HG03103 (cell line): ENCODE measurements around the gene LDLRAD2.
A peak's percentile ranks its signal among the peaks of the same experiment; 100 is the strongest.

Source experiments
- ATAC-seq: cut with Tn5 transposase; IDR thresholded peaks from one replicate; pipeline ENCODE4 v1.9.1; 2021; ENCODE audit warnings: low read depth; ENCODE audit not compliant: unreplicated experiment

The LDLRAD2 gene

GRCh38 chr1:21857840-21858670, 46.0 kb downstream of the LDLRAD2 start:
- no peak for ATAC-seq

- ATAC-seq: no peak
Observed at GRCh38 chr1:21859669-21860179, 47.7 kb downstream of the LDLRAD2 start.

DNA sequence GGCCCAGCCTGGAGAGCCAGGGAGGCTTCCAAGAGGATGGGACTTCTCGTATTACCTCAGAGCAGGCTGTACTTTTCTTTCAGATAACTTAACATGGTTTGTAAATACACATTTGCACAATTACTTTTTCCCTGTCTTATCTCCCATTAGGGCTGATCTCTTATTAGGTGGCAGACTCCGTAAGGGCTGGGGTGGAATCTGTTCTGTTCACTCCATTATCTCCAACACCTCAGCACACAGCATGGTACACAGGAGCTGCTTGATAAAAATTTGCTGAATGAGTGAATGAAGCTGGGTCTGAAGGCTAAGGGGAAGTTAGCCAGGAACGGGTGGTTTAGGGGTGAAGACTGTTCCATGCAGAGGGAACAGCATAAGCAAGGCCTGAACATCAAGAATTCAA, 48.9 kb downstream of the LDLRAD2 start:
- ATAC-seq: no peak

DNA sequence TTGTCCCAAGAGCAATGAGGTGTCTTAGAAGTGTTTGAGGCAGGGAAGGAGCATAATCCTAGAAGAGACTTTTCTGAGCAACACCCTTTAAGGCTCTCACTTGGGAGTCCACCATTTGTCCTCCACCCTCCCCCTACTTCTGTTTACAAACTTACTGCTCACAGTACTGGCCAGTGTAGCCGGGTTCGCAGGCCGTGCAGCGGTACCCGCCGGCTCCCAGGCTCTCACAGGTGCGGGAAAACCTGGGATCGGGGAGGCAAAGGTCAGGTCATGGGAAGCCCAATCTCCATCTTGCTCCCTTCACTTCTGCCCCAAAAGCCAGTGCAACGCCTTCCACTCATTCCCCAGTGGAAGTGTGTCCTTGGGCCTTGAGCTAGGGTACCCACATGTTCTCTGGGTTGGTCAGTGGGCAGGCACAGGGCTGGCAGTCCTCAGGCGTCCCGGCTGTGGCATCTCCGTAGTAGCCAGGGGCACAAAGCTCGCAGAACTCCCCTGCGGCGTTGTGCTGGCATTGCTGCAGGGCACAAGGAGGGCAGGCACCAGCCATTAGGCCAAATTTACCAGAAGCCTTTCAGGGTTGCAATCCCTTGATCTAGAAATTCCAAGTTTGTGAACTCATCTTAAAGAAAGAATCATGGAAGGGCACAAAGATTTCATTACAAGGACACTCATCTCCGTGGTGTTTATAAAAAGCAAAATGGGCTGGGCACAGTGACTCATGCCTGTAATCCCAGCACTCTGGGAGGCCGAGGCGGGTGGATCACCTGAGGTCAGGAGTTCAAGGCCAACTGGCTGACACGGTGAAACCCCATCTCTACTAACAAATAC, 49.8 kb downstream of the LDLRAD2 start:
- ATAC-seq: no peak

- ATAC-seq: no peak
Observed at GRCh38 chr1:21863981-21864380, 51.9 kb downstream of the LDLRAD2 start.

DNA sequence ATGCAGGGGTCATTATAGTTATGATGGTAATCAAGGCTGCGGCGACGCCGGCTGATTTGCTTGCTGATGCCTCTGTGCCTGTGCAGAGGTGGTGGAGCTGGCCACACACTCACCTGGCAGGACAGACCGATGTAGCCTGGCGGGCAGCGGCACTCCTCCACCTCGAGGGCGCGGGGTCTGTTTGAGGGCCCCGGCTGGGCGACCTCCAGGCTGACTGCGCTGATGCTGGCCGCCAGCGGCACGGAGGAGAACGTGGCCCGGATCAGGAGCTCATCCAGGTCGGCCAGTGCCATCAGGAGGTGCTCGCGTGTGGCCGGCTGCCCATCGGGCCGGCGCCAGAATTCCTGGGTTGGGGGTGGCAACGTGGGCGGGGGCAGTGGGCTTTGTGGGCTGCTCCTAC, 52.7 kb downstream of the LDLRAD2 start:
- no peak for ATAC-seq

- no peak for ATAC-seq
Observed at GRCh38 chr1:21865609-21865942, 53.5 kb downstream of the LDLRAD2 start.

- peak; percentile 65 for ATAC-seq
Observed at GRCh38 chr1:21865943-21866706, 54.1 kb downstream of the LDLRAD2 start.

DNA sequence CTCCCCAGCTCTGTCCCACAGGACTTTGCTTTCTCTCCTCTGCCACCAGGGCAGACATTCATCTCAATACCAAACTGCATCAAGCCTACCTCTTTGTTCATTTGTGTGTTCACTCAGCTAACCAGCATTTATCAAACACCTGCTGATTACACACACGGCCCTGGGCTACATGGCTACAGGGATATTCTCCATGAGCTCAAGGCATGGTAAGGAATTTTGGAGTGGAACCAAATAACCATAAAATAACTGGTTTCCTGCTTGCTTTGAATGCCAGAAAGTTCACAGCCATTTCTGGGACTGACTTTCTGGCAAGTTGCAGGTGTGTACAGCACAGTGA, 54.6 kb downstream of the LDLRAD2 start:
- no peak for ATAC-seq

DNA sequence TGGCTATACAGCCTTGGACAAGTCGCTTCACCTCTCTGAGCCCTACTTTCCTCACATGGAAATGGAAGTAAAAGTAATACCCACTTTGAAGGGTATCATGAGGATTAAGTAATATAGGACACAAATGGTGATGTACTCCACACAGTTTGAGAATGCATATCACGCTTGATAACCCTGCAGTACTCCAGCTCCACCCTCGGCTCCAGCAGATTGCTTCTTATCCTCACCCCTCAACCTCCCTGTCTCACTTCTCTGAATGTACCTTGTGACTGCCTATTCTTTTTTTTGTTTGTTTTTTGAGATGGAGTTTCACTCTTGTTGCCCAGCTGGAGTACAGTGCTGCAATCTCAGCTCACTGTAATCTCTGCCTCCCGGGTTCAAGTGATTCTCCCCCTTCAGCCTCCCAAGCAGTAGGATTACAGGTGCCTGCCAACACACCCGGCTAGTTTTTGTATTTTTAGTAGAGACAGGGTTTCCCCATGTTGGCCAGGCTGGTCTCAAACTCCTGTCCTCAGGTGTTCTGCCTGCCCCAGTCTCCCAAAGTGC, 55.5 kb downstream of the LDLRAD2 start:
- no peak for ATAC-seq

- ATAC-seq: no peak
Observed at GRCh38 chr1:21868482-21868881, 56.4 kb downstream of the LDLRAD2 start.

GRCh38 chr1:21868941-21869454, 56.9 kb downstream of the LDLRAD2 start:
- no peak for ATAC-seq

- no peak for ATAC-seq
Observed at GRCh38 chr1:21869620-21870121, 57.6 kb downstream of the LDLRAD2 start.

DNA sequence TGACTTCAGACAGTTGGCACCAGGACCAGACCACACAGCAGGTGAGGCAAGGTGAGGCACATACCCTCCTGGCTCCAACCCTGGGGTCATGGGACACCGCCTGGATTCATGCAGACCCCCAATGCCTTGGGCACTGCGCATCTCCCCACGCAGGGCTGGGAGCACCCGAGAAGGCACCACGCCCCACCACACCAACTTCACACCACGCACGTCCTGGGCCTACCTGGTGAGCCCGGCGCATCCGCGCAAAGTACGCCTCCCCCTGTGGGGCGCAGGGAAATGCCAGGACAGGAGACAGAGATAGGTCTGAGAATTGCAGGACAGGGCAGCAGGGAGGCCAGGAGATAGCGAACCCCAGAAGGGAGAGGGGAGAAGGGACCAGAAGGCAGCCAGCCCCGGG, 58.5 kb downstream of the LDLRAD2 start:
- ATAC-seq: no peak

DNA sequence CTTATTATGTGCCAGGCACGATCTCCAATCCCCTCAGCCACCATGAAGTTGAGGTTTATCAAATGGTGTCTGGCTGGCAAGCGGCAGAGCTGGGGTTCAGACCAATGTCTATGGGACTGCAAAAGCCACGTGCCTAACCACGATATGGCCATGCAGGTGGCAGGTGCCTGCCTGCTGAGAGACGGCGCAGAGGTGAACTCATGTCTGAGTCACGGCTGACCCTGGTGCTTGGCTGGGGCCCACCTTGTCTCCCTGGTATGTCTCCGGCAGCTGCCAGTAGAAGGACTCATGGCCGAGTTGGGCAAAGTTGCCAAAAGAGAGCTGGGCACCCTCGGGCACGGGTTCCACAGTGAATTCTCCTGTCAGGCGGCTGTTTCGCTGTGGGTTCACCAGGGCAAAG, 59.9 kb downstream of the LDLRAD2 start:
- ATAC-seq: no peak

- ATAC-seq: no peak
Observed at GRCh38 chr1:21872445-21873079, 60.5 kb downstream of the LDLRAD2 start.

DNA sequence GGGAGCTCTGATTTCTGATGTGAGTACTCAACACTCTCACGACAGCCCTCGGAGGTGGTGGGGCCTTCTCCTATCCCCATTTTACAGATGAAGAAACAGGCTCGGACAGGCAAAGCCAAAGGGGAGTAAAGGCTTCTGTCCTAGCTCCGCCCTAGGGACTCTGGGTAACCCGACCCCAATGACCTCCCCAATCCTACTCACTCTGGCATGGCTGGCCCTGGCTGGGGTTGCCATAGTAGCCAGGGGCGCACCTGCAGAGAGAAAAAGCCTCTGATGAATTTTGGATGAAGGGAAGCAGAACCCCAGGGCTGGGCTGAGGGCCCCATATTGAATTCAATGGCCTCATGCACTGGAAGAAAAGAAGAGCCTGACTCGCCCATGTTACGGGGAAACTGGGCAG, 61.1 kb downstream of the LDLRAD2 start:
- ATAC-seq: no peak

- no peak for ATAC-seq
Observed at GRCh38 chr1:21873761-21874160, 61.7 kb downstream of the LDLRAD2 start.

GRCh38 chr1:21874328-21874727, 62.3 kb downstream of the LDLRAD2 start:
- ATAC-seq: no peak
